ENCODE measurements around the gene LETM1. TPM values are rescaled to one million over a fixed set of nuclear protein-coding genes. Genes with fewer than 3 reads are reported as not detected.

Gene LETM1
- polyA plus RNA-seq, 1 donor (not counting 4 experiments of a cell fraction or from before 2014, with no cell fraction given): 25.6 TPM

GRCh38 chr4:1851575-1852410 lies 4.2 kb downstream of the LETM1 start:
- Histone ChIP-seq H4K20me1 (ENCODE audit: control insufficient read depth, extremely low read depth, insufficient read depth, low read length) (peaks cover 6% of the 10 kb centered on the region), H3K27me3 (ENCODE audit: control insufficient read depth, extremely low read depth, insufficient read depth, low read length) (no peaks in the 10 kb centered on the region), H3K36me3 (ENCODE audit: control insufficient read depth in 2 of 2, extremely low read depth in 1 of 2, insufficient read depth in 2 of 2, low read length in 2 of 2) (peaks cover 4 to 20% of the 10 kb centered on the region in 2 experiments), H3K9me3 (ENCODE audit: control insufficient read depth, low read depth, low read length) (no peaks in the 10 kb centered on the region), H3K27ac (ENCODE audit: control insufficient read depth, insufficient read depth, low read length) (no peak overlapping the region), H2AFZ (ENCODE audit: control insufficient read depth, low read length) (no peak overlapping the region), H3K79me2 (ENCODE audit: control insufficient read depth, insufficient read depth, low read length) (peaks cover 80% of the 10 kb centered on the region), H3K4me1 (ENCODE audit: control insufficient read depth, extremely low read depth, insufficient read depth, low read length) (peaks cover 20% of the 10 kb centered on the region), H3K4me3 (ENCODE audit: control insufficient read depth in 2 of 3, extremely low read depth in 1 of 3, insufficient read depth in 2 of 3, low read depth in 1 of 3, low read length in 3 of 3) (no peak overlapping the region), H3K9me1 (ENCODE audit: control insufficient read depth, extremely low read depth, insufficient read depth, low read length) (peaks cover 11% of the 10 kb centered on the region), H3K9ac (ENCODE audit: control insufficient read depth, extremely low read depth, insufficient read depth, low read length) (no peak overlapping the region), H3K4me2 (ENCODE audit: control insufficient read depth, extremely low read depth, insufficient read depth, low read depth, low read length) (no peak overlapping the region)
- dilution Hi-C loops (cut with MboI; ENCODE audit: extremely low pct_ligation_motif_present, low sequenced_read_pairs): no loop called here
- DNase-seq (ENCODE audit: low read depth, low spot score): no peak
- no peak for FAIRE-seq
- TF ChIP-seq EZH2 (IDR thresholded peaks at IDR 0.05; ENCODE audit: low read length): no peak
- no peak for TF ChIP-seq CTCF (optimal IDR thresholded peaks at IDR 0.05 in 1 of 3, IDR thresholded peaks at IDR 0.05 in 1 of 3, conservative IDR thresholded peaks at IDR 0.05 in 1 of 3; ENCODE audit: extremely low read depth in 1 of 3, insufficient read depth in 2 of 3, low read length in 3 of 3)

- TF ChIP-seq EZH2 (IDR thresholded peaks at IDR 0.05; ENCODE audit: low read length) (no peak), CTCF (optimal IDR thresholded peaks at IDR 0.05 in 1 of 3, IDR thresholded peaks at IDR 0.05 in 1 of 3, conservative IDR thresholded peaks at IDR 0.05 in 1 of 3; ENCODE audit: extremely low read depth in 1 of 3, insufficient read depth in 2 of 3, low read length in 3 of 3) (peak in 1 of 3 experiments; percentile 15)
- FAIRE-seq (no peak), DNase-seq (ENCODE audit: low read depth, low spot score) (no peak)
- Histone ChIP-seq H3K4me1 (ENCODE audit: control insufficient read depth, extremely low read depth, insufficient read depth, low read length) (peaks cover 20% of the 10 kb centered on the region), H4K20me1 (ENCODE audit: control insufficient read depth, extremely low read depth, insufficient read depth, low read length) (peaks cover 6% of the 10 kb centered on the region), H3K9me1 (ENCODE audit: control insufficient read depth, extremely low read depth, insufficient read depth, low read length) (peaks cover 11% of the 10 kb centered on the region), H3K9ac (ENCODE audit: control insufficient read depth, extremely low read depth, insufficient read depth, low read length) (no peak overlapping the region), H3K27ac (ENCODE audit: control insufficient read depth, insufficient read depth, low read length) (no peak overlapping the region), H3K36me3 (ENCODE audit: control insufficient read depth in 2 of 2, extremely low read depth in 1 of 2, insufficient read depth in 2 of 2, low read length in 2 of 2) (peaks cover 4 to 23% of the 10 kb centered on the region in 2 experiments), H3K27me3 (ENCODE audit: control insufficient read depth, extremely low read depth, insufficient read depth, low read length) (no peaks in the 10 kb centered on the region), H3K4me3 (ENCODE audit: control insufficient read depth in 2 of 3, extremely low read depth in 1 of 3, insufficient read depth in 2 of 3, low read depth in 1 of 3, low read length in 3 of 3) (no peak overlapping the region), H3K9me3 (ENCODE audit: control insufficient read depth, low read depth, low read length) (no peaks in the 10 kb centered on the region), H3K4me2 (ENCODE audit: control insufficient read depth, extremely low read depth, insufficient read depth, low read depth, low read length) (no peak overlapping the region), H2AFZ (ENCODE audit: control insufficient read depth, low read length) (no peak overlapping the region), H3K79me2 (ENCODE audit: control insufficient read depth, insufficient read depth, low read length) (peaks cover 79% of the 10 kb centered on the region)
- dilution Hi-C loops (cut with MboI; ENCODE audit: extremely low pct_ligation_motif_present, low sequenced_read_pairs): no loop called here
Observed at GRCh38 chr4:1851160-1851559, 4.8 kb downstream of the LETM1 start.

All from keratinocyte (primary cell).